ENCODE data around the gene ZNF638.

DNA sequence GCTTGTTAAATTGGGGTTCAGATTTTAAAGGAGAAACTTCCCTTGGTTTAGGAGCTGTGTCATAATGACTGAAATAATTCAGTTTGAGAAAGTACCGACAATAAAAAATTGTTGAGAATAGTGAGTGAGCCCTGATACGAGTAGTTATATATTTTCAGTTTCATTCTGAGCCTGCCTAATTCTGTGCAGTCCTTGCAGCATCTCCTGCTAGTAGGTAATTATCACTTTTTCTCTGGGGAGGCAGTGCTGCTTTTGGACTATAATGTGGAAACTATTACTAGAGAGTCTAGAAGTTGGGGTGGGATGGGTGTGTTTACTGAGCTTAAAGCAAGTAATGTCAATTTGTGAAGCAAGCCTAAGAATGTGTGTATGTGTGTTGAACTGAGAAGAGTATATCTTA is 21.7 kb downstream of the ZNF638 start:
- no peak for TF ChIP-seq SIN3A (IDR thresholded peaks at IDR 0.05; ENCODE audit: low read depth, low read length)
- TF ChIP-seq EZH2 (IDR thresholded peaks at IDR 0.05; ENCODE audit: borderline replicate concordance, control insufficient read depth, low read depth, low read length), result no peak
- TF ChIP-seq POLR2A (IDR thresholded peaks at IDR 0.05; ENCODE audit: low read depth, low read length), result no peak
- TF ChIP-seq GATAD2B (conservative IDR thresholded peaks at IDR 0.05; ENCODE audit: low read depth), result no peak
- TF ChIP-seq JUNB (IDR thresholded peaks at IDR 0.05), result peak; percentile 23; the same call in 1 of the 2 replicates
- no peak for TF ChIP-seq CREB1 (IDR thresholded peaks at IDR 0.05; ENCODE audit: low read depth)
- TF ChIP-seq, protein P1, sequence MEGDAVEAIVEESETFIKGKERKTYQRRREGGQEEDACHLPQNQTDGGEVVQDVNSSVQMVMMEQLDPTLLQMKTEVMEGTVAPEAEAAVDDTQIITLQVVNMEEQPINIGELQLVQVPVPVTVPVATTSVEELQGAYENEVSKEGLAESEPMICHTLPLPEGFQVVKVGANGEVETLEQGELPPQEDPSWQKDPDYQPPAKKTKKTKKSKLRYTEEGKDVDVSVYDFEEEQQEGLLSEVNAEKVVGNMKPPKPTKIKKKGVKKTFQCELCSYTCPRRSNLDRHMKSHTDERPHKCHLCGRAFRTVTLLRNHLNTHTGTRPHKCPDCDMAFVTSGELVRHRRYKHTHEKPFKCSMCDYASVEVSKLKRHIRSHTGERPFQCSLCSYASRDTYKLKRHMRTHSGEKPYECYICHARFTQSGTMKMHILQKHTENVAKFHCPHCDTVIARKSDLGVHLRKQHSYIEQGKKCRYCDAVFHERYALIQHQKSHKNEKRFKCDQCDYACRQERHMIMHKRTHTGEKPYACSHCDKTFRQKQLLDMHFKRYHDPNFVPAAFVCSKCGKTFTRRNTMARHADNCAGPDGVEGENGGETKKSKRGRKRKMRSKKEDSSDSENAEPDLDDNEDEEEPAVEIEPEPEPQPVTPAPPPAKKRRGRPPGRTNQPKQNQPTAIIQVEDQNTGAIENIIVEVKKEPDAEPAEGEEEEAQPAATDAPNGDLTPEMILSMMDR (IDR thresholded peaks at IDR 0.05 in 2 of 3, conservative IDR thresholded peaks at IDR 0.05 in 1 of 3; ENCODE audit: control insufficient read depth in 2 of 3, extremely low read depth in 1 of 3, insufficient read depth in 1 of 3, low read depth in 3 of 3, low read length in 3 of 3), result no peak
- TF ChIP-seq, protein P2, sequence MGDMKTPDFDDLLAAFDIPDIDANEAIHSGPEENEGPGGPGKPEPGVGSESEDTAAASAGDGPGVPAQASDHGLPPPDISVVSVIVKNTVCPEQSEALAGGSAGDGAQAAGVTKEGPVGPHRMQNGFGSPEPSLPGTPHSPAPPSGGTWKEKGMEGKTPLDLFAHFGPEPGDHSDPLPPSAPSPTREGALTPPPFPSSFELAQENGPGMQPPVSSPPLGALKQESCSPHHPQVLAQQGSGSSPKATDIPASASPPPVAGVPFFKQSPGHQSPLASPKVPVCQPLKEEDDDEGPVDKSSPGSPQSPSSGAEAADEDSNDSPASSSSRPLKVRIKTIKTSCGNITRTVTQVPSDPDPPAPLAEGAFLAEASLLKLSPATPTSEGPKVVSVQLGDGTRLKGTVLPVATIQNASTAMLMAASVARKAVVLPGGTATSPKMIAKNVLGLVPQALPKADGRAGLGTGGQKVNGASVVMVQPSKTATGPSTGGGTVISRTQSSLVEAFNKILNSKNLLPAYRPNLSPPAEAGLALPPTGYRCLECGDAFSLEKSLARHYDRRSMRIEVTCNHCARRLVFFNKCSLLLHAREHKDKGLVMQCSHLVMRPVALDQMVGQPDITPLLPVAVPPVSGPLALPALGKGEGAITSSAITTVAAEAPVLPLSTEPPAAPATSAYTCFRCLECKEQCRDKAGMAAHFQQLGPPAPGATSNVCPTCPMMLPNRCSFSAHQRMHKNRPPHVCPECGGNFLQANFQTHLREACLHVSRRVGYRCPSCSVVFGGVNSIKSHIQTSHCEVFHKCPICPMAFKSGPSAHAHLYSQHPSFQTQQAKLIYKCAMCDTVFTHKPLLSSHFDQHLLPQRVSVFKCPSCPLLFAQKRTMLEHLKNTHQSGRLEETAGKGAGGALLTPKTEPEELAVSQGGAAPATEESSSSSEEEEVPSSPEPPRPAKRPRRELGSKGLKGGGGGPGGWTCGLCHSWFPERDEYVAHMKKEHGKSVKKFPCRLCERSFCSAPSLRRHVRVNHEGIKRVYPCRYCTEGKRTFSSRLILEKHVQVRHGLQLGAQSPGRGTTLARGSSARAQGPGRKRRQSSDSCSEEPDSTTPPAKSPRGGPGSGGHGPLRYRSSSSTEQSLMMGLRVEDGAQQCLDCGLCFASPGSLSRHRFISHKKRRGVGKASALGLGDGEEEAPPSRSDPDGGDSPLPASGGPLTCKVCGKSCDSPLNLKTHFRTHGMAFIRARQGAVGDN (IDR thresholded peaks at IDR 0.05), result no peak
- TF ChIP-seq NFXL1 (IDR thresholded peaks at IDR 0.05; ENCODE audit: borderline replicate concordance), result no peak

All from GM12878 (cell line).